Globus pallidus (tissue), 1 donor: ENCODE results near the gene FBXL12.
"Not testable (repeated sequence)": the region's sequence is repeated elsewhere in the genome, so short reads cannot be mapped to it uniquely, and the experiment has no call there.

Experiments
- DNase-seq: peaks from one replicate; pipeline ENCODE4 v3.0.0-alpha.2; 2015; ENCODE audit warnings: low spot score

The FBXL12 gene

GRCh38 chr19:9838324-9838723 lies 19.4 kb upstream of the FBXL12 start:
- DNase-seq: no peak

DNA sequence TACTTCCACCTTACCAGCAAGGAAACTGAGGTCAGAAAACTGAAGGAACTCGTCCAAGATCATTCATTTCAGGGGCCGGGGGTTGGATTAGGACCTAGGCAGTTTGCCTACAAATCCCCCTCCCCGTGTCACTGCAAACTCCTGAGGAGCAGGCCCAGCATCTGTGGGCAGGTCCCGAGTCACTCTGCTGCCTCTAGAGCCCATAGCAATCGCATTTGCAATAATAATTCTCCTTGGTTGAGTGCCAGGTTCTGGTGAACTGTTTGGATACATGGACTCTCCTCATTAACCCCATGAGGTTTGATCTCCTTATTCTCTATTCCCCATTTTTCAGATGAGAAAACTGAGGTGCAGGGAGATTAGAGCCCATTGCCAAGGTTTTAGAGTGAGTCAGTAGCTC lies 17.1 kb upstream of the FBXL12 start:
- no peak for DNase-seq

DNA sequence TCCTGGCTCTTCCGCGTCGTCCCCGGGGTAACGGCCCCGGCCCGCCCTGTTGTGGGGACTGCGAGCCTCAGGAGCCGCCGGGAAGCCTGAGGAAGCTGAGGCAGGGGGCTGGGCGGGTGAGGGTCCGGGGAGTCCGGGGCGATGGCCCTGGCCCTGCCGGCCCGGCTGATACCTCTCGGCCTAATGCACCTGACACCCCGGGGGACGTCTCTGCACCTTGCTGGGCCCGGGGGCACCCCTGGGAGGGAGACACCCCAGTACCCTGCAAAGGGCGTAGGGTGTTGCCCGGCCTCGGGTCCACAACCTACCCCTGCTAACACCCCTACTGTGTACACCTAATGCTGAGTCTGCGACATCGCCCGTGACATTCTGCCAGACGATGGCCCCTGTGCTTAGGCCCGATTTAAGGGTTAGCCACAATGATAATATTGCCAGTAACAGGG lies 16.6 kb upstream of the FBXL12 start:
- no peak for DNase-seq

- DNase-seq: peak; percentile 98
Measured at GRCh38 chr19:9834726-9835506, 16.0 kb upstream of the FBXL12 start, which contains the start of gene PIN1. Gene PIN1 (plus strand): TSS chr19:9835318. CDS start chr19:9835345, 27 bp downstream.

GRCh38 chr19:9834307-9834725 lies 15.4 kb upstream of the FBXL12 start:
- DNase-seq: no peak

- DNase-seq: no peak
Measured at GRCh38 chr19:9828551-9829063, 9.7 kb upstream of the FBXL12 start.

GRCh38 chr19:9827289-9828238 lies 8.7 kb upstream of the FBXL12 start, which contains the start of gene UBL5:
Gene UBL5 (plus strand): TSS chr19:9827918. CDS start chr19:9828338, 420 bp downstream.
- peak; percentile 88 for DNase-seq

DNA sequence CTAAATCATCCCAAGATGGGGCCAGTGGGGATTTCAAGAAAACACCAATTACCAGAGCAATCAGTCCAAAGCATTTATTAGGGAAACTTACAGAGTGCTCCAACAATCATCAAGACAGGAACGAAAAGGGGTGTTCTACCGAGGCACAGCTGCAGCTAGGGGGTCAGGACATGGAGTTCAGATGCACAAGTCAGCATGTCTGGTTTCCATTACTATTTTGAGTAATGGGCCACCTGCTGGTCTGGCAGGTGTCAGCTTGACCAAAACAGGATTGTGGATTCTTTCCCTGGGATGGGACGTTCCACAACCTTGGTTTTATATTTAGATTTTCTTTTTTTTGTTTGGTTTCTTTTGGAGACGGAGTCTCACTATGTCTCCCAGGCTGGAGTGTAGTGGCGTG lies 4.9 kb upstream of the FBXL12 start:
- no peak for DNase-seq

GRCh38 chr19:9820034-9820433 lies 1.2 kb upstream of the FBXL12 start:
- DNase-seq: not testable (repeated sequence)

DNA sequence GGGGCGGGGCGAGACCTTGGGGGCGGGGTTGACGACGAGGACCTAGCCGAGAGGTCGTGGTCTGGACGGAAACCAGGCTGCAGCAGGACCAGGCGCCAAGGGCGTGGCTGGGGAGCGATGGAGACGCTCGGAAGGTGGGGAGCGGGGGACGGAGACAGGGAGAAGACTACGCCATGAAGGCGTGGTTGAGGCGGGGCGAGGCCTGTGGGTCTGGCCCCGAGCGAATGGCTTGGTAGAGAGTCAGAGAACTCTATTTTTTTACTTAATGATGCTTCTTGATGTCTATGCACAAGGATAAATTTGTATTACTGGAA lies 674 bp upstream of the FBXL12 start:
- DNase-seq: no peak

- DNase-seq: no peak
Measured at GRCh38 chr19:9818175-9818733, 625 bp downstream of the FBXL12 start.

DNA sequence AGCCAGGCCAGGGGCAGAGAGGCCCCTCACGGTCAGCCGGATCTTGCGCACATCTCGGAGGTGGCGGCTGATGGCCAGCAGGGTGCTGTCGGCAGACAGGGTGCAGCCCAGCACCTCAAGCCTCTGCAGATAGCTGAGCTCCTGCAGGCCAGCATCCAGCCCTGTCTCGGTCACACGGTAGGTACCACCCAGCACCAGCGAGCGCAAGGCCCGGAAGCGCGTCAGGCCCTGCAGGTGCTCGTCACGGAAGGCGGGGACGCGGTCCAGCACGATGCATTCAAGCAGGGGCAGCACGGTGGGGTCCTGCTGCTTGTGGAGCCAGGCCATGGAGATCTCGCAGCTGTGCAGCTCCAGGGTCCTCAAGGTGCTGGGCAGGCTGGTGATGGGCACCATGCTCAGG lies 7.7 kb downstream of the FBXL12 start:
- no peak for DNase-seq

- no peak for DNase-seq
Measured at GRCh38 chr19:9808855-9809824, 9.7 kb downstream of the FBXL12 start.

- no peak for DNase-seq
Measured at GRCh38 chr19:9806803-9807202, 12.1 kb downstream of the FBXL12 start.

DNA sequence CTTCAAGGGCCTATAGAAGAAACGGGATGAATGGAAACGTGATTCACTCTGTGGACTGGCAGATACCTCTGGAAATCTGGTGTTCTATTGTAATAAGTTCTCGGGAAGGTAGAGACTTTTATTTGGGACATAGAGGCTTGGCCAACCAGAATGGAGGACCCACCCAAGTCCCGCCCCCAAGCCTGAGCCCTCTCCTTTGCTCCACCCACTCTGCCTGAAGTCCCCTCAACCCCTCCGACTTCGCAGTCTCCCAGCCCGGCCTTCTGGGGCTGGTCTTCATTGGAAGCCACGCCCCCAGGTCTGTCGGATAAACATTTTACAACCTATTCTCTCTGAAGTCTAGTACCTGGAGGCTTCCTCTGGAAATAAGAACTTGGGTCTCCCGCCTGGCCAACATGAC lies 16.9 kb downstream of the FBXL12 start:
- DNase-seq: no peak

DNA sequence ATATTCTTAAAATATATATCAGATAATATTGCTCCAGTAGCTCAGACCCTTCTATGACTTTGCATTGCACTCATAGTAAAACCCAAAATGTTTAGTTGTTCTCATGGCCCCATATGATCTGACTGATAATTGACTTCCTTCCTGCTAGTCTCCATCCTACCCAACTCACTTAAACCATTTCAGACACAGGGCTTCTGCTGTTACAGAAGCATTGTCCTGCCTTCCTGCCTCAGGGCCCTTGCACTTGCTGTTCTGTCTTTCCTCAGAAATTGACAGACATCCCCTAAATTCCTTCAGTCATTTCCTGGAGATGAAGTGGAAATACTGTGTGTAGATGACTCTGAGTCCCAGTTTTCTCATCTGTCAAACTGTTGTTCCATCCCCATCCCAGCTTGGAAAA lies 19.7 kb downstream of the FBXL12 start:
- no peak for DNase-seq

- no peak for DNase-seq
Measured at GRCh38 chr19:9797871-9798270, 21.0 kb downstream of the FBXL12 start.

GRCh38 chr19:9796113-9796773 lies 22.6 kb downstream of the FBXL12 start:
- DNase-seq: peak; percentile 85

- DNase-seq: peak; percentile 30
Measured at GRCh38 chr19:9793071-9793591, 25.7 kb downstream of the FBXL12 start.
